Femur (tissue), 1 donor: ENCODE measurements around the gene WRAP73.
A peak's percentile ranks its signal among the peaks of the same experiment; 100 is the strongest.

Source experiments
- DNase-seq: peaks from one replicate; pipeline ENCODE4 v3.0.0-alpha.2; 2017

Gene WRAP73

DNA sequence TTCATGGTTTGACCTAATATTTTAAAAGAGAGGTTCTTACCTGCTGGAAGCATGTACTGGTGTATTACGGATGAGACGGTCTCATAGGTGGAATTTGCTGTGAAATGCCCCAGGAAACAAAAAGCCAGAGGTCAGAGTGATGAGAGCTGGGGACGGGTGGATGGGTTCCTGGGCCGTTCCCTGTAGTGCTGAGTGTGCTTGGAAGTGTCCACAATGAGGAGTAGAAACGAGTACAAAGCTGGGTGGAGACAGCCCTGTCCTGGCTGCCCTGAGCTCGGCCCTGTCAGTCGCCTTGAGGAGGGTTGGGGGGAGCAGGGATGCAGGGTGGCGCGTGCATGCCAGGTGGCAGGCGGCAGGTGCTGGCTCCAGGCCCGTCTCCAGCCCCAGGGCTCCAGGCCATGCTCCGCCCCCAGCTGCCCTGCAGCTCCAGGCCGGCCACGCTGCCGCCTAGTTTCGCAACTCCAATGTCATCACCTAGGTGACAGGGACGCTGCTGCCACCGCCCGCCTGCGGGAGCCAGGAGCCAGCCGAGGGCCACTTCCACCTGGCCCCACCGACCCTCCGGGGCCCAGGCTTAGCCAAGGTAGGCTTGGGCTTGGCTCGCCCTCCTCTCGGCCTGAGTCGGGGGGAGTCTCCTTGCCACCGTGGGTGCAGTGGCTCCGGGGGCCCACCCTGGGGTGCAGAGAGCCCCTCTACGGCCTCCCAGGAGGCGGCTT, 18.8 kb upstream of the WRAP73 start:
- peak; percentile 67 for DNase-seq

GRCh38 chr1:3668148-3668547, 18.2 kb upstream of the WRAP73 start:
- no peak for DNase-seq

DNA sequence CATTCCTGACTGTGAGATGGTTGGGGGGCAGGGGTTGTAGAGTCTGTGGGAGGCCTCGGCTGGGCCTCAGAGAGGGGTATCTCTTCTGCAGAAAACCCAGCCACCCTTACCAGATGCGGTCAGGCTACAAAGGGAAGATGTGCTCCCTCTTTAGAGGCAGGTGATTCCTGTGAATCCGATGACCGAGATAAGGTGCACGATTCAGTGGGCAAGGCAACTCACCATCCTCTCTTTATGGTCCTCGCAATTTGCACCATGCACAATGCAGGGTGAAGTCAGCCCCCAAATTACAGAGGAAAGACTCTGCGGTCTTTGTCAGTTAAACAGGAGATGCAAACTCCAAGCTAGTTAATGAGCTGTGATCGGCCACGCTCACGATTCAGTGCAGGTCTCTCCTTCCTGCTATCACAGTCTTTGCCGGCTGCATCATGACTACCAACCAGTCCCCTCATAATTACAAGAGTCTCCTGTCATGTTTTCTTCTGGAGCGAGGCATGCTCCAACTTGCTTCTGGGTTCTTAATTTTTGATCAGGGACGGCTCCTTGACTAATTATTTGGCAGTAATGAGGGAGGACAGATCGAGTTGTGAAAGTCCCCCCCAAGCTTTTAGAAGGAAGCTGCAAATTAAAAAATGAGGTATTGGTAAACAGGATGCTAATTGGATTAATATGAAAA, 14.9 kb upstream of the WRAP73 start:
- DNase-seq = no peak

- no peak for DNase-seq
Observed at GRCh38 chr1:3663999-3664699, 14.2 kb upstream of the WRAP73 start.

DNA sequence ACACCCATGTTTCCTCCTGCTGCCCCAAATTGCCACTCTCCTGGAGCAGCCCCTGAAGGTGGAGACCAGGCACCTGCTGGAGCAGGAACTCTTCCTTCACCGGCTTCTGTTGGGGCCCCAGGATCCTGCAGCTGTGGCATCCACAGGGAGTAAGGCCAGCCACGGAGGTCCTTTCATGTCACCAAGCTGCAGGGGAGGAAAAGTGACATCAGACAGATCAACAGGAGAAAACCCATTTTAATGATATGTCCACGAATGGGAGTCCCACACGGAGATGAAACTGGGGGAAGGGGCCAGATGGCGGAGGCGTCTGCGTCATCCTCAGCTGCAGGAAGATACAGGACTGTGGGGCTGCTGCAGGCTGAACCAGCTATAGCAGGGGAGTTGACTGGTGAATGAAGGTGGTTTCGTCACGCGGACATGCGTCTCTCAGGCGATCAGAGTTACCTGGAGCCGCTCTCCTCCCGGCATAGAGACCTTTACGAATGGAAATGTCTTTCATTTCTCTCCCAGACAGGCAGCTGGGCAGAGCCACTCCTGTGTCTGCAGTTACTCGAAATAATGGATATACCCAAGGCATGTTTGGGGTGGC, 12.3 kb upstream of the WRAP73 start:
- DNase-seq = no peak

- DNase-seq = no peak
Observed at GRCh38 chr1:3661631-3662030, 11.7 kb upstream of the WRAP73 start.

DNA sequence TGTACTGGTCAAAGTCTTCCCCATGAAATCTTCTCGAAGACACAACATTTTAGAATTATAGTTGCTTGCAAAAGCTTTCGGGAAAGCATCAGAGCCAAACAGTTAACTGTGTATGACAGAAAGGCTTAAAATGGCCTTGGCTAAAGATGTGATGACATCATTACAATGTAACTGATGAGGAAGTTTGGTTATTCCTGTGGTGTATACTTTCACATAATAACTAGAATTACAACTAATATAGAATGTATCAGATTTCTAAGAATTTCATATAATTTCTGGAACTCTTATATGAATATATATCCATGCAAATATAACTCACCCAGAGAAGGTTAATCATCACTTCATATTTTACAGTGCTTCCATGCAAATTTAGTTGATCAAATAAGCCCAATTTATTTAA, 10.8 kb upstream of the WRAP73 start:
- no peak for DNase-seq

- DNase-seq = no peak
Observed at GRCh38 chr1:3659093-3659492, 9.2 kb upstream of the WRAP73 start.

GRCh38 chr1:3658231-3658615, 8.3 kb upstream of the WRAP73 start:
- DNase-seq = no peak

- DNase-seq = no peak
Observed at GRCh38 chr1:3657578-3658230, 7.8 kb upstream of the WRAP73 start.

- no peak for DNase-seq
Observed at GRCh38 chr1:3657096-3657475, 7.2 kb upstream of the WRAP73 start.

DNA sequence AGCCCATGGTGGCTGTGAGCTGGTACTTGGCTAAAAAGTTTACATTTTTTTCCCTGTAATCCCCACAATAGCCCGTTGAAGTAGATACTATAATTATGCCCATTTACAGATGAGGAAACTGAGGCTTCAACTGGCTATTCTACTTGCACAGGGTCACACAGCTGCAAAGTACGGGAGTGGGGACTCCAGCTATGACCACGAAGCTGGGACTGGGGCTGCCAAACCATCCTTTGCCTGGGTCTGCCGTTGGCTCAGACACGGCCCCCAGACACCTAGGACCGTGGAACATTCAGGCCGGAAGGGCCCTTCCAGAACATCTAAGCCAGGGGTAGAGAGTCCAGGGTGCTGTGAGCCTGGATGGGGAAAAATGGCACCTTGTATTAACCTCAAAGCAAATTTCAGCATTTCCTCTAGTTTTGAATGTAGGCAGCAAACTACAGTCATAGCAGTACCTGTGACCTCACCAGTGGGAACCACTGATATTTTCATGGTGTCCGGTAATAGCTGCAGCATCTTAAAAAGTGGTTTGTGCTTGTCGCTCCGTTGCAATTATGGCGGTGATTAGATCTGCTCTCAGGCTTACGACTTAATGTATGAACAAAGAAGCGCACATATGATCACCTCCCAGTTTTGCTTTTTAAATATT, 6.7 kb upstream of the WRAP73 start:
- no peak for DNase-seq

DNA sequence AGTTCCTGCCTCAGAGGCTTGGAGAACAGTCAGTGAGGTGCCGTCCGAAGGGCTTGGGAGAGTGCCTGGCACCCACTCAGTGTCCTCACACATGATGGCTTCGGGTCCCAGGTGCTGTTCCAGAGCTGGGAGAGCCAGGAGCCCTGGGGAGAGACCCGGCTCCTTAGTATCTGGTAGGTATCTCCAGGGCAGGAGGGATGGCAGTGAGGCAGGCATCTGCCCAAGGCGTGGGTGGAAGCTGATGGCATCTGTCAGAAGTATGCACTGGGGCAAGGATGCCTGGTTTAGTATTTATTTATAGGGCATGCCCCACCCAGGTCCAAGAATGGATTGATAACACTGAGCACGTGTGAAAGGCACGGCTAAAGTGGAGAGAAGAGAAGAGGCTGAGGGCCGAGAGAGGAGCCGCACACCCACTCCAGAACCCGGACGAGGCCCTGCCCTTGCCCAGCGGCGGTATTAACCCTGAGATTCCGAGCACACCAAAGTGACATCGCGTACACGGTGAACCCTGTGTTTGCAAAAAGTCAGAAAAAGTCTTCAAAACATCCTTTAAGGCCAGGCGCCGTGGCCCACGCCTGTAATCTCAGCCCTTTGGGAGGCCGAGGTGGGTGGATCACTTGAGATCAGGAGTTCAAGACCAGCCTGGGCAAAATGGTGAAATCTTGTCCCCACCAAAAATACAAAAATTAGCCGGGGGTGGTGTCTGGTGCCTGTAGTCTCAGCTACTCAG, 4.8 kb upstream of the WRAP73 start:
- no peak for DNase-seq

DNA sequence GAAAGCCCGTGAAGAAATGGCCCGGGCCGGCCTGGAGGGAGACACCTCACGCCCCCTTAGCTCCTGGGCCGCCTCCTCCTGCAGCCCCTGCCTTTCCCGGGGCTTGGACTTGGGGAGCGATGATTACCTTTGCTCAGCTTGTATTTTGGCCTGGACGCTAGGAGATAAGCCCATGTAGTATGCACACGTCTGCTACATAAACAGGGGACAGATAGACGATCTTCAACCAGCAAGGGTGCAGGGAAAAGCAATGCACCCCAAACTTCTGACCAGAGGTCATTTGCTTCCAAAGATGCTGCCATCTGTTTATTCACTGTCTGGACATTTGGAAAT, 3.3 kb upstream of the WRAP73 start:
- no peak for DNase-seq

GRCh38 chr1:3652548-3653285, 2.8 kb upstream of the WRAP73 start:
- no peak for DNase-seq

DNA sequence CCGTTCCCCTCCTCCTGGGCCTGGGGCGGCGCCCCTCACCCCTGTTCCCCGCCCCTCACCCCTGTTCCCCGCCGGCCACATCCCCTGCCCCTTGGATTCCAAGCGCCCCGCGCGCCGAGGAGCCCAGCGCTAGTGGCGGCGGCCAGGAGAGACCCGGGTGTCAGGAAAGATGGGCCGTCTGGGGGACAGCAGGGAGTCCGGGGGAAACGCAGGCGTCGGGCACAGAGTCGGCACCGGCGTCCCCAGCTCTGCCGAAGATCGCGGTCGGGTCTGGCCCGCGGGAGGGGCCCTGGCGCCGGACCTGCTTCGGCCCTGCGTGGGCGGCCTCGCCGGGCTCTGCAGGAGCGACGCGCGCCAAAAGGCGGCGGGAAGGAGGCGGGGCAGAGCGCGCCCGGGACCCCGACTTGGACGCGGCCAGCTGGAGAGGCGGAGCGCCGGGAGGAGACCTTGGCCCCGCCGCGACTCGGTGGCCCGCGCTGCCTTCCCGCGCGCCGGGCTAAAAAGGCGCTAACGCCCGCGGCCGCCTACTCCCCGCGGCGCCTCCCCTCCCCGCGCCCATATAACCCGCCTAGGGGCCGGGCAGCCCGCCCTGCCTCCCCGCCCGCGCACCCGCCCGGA, 2.1 kb upstream of the WRAP73 start, which contains the start of gene TP73:
TP73 (plus strand) TSS at position 587 of the 618 bp plus-strand sequence. CDS start 29,850 bp downstream, outside the sequence.
- DNase-seq = no peak

DNA sequence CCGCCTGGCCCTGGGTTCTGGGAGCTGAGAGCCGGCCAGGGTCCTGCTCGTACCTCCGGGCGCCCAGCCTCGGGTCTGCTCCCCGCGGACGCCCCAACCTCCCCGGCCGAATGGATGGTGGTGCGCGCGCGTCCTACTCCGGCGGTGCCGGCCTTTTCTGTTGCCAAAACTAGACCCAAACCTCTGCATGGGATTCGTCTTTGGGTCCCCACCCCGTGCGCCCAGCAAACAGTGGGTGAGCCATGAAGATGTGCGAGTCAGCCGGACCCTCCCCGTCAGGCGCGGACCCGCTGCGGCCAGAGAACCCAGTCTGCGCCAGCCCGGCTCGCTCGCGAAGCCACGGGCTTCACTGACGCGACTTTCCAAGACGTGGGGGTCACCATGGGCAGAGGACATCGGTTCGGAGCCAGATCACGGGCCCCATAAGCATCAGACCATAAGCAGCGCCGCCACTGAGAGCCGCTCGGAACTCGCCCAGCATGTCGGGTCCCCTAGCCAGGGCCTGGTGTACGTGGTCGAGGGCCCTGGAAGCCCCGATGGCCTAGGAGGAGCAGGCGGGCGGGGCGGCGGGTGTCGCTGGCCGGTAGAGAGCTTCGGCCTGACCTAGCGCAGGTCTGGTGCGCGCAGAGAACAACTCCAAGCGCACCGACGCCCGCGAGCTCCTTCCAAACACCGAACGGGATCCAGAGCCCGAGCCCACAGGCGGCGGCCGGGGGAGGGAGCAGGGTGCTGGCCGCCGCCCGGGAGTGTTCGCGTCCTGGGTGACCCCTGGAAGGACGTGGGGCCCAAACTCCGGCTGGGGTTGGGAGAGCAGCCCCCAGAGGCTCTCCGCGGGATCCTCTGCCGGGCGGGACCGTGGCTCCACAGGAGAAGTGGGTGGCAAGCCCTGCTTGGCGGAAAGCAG, 1.4 kb upstream of the WRAP73 start:
- no peak for DNase-seq

DNA sequence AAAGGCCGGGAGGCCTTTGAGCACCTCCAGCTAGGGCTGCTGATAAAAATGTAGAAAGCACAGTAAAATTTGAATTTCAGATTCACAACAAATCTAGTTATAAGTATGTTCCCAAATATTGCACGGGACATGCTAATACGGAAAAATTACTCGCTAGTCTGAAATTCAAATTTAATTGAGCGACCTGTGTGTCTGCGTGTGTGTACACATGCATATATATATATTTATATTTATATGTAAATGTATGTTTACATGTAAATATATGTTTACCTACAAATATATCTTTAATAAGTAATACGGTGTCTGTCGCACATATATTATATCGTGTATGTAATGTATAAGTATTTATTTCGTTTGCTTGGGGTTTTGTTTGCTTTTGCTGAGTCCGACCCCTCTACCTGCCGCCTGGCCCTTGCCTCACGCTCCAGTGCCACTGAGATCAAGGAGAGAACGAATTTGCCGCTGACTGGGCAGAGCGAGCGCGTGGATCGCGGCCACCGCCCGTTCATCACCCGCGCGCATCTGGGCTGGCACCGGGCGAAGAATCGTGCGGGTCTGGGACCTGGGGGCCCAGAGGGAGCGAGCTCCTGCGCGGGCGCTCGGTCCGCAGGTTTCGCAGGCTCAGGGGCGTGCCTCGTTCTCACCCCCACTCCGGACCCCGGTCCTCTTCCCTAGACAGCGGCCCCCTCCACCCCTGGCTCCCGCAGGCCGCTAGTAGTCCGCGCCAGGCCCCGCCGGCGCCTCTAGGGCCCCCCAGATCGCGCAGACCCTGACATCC, 534 bp upstream of the WRAP73 start:
- DNase-seq = no peak

- no peak for DNase-seq
Observed at GRCh38 chr1:3646596-3646995, 3.3 kb downstream of the WRAP73 start.
